LoVo (cell line): ENCODE data around the gene LPP.

Source experiments
- DNase-seq: peaks from one replicate; pipeline ENCODE4 v3.0.0-alpha.2; 2016; ENCODE audit warnings: low spot score

Gene LPP

DNA sequence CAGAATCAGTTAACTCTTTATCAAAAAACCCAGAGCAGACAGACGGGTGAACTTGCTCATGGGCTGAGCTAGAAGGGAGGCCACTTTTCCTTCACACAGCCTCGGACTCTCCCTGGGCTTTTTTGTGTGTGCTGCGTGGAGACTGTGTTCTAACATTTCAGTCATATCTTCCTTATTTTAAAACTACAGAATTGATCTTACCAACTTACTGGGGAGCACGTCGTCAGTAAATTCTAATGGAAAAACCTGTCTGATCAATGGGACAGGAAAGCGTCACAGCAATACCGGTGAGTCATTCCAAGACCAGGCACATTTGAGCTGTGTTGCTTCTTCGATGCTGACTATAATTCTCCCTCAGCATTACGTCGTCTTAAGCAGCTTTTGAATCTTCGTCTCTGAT is 145.1 kb downstream of the LPP start:
- DNase-seq, result no peak

- DNase-seq, result no peak
These were observed 145.8 kb downstream of the LPP start for GRCh38 chr3:188299708-188300107.

- DNase-seq, result no peak
These were observed 147.2 kb downstream of the LPP start for GRCh38 chr3:188301147-188301546.

DNA sequence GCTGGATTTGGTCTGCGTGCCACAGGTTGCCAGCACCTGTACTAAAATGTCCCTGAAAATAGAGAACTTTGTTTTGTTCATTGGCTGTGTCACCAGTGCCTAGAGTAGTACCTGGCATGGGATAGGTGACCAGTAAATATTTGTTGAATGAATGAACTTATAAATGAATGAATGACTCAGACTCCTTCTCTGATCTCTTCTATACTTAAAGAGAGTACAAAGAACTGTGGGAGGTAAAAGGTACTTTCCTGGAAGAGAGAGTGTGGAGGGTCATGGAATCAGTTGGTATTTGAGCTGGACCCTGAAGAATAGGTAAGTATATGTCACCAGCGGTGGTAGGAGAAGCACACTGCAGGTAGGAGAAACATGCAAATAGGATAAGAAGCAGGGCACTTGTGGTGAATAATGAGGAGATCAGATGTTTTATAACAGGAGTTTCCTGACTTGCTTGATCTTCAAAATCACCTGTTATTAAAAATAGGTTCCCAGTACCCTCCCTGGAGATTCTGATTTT is 149.4 kb downstream of the LPP start:
- no peak for DNase-seq

DNA sequence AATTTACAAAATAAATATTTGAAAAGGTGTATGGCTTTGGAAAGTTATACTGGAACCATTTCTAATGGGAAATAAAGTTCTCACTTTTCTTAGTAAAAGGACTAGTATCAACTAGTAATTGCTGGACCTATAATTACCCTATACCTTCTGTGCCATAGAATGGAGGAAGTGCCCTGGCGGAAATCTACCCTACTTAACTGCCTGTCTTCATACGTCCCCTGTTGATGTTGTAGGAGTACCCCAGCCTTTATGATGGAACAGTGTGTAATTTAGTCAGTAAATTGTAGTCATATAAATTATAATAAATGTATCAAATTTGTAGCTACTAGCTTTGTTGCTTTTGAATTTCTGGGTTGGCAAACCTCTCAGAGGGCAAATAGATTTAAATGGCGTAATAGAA is 149.9 kb downstream of the LPP start:
- no peak for DNase-seq

DNA sequence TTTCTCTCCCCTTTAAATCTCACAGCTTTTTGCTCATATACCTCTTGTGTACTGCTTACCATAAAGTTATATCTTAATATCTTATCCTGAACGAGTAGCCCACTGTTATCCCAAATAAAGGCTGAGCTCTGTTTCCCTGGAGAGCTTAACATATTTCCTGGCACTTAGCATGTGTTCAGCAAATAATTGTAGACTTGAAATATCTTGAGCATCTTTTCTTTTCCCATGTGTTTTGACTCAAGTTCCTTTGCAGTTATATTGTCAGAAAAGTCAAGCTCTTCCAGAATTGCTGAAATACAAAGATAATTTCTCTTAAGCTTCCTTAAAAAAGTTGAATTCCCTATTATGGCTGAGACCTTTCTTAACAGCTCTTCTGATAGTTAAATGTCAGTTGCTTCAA is 150.5 kb downstream of the LPP start:
- DNase-seq, result no peak

DNA sequence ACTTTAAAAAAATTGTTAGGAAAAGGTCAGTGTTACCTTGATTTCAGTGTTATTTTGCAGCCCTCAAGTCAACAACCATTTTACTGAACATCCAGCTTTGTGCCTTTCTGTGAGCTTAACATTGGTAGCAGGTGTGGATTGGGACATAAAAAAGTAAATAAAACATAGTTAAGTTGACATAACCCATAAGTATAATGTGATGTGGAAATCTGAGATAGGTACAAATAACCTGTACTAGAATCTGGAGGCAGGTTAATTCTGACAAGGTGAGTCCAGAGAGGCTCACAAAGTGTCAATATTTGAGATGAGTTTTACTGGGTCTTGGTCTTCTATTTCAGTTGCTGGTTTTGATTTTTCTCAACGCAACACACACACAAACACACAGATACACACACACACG is 151.3 kb downstream of the LPP start:
- no peak for DNase-seq

DNA sequence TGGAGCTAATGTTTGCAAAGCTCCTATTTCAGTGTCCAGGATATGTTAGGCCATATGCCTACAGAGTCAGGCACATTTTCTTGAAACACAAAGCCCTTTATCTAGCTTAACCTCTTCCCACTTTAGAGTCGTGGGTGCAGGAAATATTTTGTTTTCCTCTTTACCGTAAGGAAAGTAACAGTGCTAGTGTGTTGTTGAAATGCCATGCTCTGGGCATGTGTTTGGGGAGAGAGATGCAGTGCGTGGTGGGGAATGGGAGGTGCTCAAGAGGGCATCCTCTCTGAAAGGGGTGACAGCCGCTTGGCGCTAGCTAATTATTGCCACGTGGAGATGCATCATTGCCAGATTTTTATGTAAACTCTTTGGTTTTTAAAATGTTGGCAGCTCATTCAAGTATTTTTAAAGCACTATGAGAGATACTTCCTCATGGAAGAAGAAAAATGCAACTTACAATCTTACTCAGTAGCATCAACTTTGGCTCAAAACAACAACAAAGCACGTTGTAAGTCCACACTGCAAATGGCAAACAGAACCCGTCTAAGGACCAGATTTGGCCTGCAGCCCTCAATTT is 152.6 kb downstream of the LPP start:
- no peak for DNase-seq

DNA sequence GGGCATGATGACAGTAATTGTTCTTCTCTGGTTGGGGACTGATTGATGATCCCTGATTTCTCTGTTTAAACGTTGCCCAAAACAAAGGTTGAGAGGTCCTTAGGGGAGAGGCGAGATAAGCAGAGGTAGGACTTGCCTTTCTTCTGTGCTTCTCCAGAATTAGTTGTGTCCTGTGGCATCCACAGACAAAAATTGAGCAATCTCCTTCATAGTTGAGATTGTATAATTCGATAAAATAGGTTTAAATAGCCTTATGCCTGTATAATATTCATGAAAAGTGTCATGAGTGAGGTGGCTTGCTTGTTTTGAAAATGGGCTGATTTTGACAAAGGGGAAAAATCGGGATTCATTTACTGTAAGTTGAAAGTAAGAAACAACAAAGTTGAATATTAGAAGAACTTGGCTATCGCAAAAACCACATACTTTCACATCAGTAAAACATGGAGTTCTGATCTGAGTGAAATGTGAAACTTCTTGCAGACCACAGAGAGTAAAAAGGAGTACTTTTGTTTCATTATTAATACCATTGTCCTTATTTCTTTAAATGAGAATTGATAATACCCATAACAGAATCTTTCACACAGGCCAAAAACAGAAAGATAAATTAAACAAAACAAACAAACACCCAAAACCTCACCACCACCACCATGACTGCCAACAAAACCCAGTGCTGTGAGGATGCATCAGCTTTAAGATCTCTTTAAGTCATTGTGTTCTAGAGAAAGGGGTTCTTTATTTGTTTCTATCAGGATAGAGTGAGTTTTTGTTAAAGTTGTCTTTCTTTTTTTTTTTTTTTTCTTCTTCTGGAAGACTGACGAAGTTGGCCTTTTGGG is 155.7 kb downstream of the LPP start:
- DNase-seq, result no peak

DNA sequence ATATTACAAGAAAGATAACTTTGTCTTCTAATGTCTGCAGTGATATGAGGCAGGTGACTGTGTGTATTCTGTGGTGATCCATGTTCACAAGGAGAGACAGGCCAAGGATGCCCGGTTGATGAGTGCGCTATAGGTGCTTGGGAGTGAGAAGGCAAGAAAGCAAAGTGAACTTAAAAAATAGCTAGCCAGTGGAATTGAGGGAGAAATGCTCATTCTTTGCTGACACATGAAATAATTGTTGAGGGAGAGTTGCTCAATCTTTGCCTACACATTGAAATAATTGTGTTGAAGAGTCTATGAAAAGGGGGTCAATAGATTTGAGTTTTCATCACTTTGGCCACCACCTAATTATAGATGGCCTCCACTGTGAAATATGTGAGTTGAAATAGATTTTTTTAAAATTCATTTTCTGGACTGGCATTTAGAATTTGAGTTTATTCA is 156.3 kb downstream of the LPP start:
- no peak for DNase-seq

DNA sequence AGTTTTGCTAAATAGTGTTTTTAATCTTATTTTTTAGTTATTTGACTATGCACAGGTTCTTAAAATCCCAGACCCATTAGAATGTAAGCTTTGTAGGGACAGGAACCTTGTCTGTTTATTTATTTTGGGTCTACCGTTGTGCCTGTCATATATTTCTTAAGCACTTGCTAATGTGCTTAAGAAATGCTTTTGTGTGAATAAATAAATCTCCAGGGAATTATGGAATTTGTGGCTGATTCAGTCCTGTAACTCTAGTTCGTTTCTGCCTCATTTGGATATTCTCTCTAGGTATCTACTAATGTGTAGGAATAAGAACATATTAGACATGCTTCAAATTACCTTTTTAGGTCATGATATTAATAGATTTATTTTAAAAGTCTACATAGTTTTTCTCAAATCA is 161.6 kb downstream of the LPP start:
- no peak for DNase-seq

GRCh38 chr3:188316021-188316722 is 162.2 kb downstream of the LPP start:
- no peak for DNase-seq

DNA sequence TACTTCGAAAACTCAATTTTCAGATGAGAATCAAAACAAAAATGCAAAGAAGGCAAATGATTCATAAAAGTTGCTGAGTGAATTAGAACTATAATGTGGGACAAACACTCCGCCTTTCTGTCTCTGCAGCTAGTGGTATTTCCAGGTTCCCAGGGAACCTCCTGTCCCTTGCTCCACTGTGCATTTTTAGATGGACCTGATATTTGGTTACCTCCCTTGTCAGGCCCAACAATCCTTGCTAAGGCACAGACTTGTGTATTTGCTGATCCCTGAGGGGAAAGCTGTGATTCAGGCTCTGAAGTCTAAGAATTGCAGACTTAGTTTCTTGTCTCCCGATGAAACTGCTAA is 162.7 kb downstream of the LPP start:
- no peak for DNase-seq

GRCh38 chr3:188319569-188319968 is 165.6 kb downstream of the LPP start:
- DNase-seq, result no peak

GRCh38 chr3:188320757-188321156 is 166.8 kb downstream of the LPP start:
- DNase-seq, result no peak

DNA sequence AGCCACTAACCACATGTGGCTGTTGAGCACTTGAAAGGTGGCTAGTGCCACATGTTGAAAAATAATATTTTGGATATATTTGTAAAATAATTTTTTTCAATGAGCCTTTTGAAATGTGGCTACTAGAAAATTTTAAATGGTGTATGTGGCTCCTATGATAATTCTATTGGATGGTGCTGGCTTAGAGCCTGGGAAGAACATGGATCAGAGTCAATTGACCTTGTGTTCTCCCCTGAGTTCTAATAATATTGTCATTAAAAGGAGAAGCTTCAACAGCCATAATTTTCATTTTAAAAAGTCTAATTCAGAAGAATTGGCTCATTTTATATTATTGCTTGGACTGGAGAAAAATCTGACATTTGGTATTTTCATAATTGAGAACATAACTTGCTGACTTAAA is 167.3 kb downstream of the LPP start:
- DNase-seq, result no peak

GRCh38 chr3:188322135-188322887 is 168.4 kb downstream of the LPP start:
- no peak for DNase-seq

DNA sequence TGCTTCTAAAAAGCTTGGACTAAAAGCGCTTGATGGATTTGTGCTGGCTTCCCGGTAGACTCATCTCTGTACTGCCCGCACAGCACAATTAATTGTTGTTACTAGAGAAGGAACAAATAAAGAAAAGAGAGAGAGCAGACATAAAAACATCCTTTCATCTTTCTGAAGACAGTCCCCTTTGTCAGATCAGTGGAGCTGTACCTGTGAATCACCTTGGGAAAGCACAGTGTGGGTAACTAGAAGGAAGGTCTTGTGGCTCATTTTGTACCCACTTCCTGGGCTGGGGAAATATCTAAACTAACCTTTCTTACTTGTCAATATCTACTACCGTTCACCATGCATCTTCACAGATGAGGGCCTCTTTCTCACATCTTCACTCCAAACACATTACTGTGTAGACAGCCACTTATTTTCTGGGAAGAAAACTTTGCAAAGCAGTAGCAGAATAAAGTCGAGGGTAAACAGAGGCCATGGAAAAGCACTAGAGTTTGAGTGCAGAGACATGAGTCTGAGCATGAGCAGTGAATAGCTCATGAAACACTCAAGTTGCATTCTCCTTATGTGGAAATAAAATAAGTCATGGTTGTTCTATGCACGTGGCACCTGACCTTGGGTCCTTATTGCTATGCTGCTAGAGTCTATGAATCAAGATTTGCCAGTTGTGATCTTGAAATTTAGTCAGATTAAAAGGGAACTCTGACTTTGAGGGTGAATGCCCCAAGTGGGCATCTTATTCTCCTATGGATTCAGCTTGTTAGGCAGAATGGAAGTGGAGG is 169.3 kb downstream of the LPP start:
- no peak for DNase-seq

DNA sequence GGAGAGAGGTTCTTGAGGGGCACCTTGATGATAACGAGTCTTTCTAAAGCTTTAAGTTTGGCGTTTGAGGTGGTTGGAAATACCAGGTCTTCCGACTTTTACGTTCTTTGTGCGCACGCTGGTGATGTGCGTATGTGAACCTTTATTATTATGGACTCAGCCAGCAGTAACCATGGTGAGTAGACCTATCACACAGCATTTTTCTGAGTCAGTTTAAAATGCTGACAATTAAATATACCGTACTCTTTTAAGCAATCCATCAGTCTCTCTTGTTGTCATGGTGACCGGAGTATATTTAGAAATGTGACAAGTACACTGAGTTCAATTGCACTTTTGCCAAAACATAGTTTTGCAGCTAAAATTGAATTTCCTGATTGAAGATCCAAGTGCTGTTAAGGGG is 172.2 kb downstream of the LPP start:
- DNase-seq, result no peak

DNA sequence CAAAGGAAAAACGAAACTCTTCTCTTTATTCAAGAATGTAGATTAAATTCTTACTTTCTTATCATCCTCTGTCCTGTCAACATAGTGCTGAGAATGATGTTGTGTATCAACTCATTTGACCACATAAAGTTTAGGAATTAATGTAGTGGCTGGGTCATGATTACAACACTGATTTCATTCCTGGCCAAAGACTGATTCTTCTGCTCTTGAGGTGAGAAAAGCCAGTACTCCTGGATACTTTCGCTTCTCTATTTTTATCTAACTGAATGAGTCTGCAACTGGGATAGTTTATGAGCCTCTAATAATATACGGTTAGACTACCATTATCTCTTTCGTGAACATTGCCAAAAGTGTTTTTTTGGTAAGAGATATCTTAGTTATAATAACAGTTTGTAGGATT is 173.0 kb downstream of the LPP start:
- no peak for DNase-seq

- DNase-seq, result no peak
These were observed 173.5 kb downstream of the LPP start for GRCh38 chr3:188327433-188327832.

DNA sequence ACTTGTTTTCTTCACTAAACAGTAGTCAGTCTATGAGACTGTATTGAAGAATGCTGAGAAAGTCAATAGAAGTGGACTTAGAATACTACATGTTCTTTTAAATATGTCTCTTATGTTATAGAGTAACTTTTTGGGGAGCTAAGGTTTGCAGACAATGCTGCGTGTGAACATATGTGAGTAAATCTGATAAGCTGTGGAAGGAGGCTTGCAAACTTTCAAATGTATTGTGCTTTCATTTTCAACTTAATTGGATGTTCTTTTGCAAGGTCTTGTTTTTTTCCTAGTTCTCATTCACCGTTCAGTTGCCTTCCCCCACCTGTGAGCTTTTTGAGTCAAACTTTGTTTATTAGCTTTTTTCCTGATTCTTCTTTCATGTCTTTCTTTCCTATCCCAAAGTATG is 176.2 kb downstream of the LPP start:
- no peak for DNase-seq
